GM12872 (cell line): ENCODE data around the gene COL23A1.

Source experiments
- CTCF ChIP-seq: IDR thresholded peaks from 3 replicates; pipeline ENCODE4 v1.5.1; 2011; ENCODE audit warnings: low read depth, mild to moderate bottlenecking, low read length, moderate library complexity; ENCODE audit not compliant: insufficient read depth

The COL23A1 gene

GRCh38 chr5:178280631-178281030, 309.6 kb downstream of the COL23A1 start:
- no peak for TF ChIP-seq CTCF

- peak; percentile 95 for TF ChIP-seq CTCF
Measured at GRCh38 chr5:178279723-178280438, 310.3 kb downstream of the COL23A1 start.

- TF ChIP-seq CTCF: no peak
Measured at GRCh38 chr5:178279026-178279722, 311.0 kb downstream of the COL23A1 start.

GRCh38 chr5:178278358-178279023, 311.7 kb downstream of the COL23A1 start:
- no peak for TF ChIP-seq CTCF

GRCh38 chr5:178277866-178278265, 312.3 kb downstream of the COL23A1 start:
- TF ChIP-seq CTCF: no peak

- no peak for TF ChIP-seq CTCF
Measured at GRCh38 chr5:178277346-178277745, 312.8 kb downstream of the COL23A1 start.

- TF ChIP-seq CTCF: no peak
Measured at GRCh38 chr5:178274781-178275537, 315.2 kb downstream of the COL23A1 start.
